ENCODE measurements around the gene CD44.

The CD44 gene

GRCh38 chr11:35267504-35267903 lies 128.5 kb downstream of the CD44 start:
- H3K4me3 ChIP-seq (ENCODE audit: low read depth in 1 of 2, low read length in 2 of 2), result no peak overlapping the region
- DNase-seq (no peak), ATAC-seq (ENCODE audit: insufficient read depth, low read depth) (no peak)
- H3K79me2 ChIP-seq (ENCODE audit: insufficient read depth, low read length), result no peaks in the 10 kb centered on the region
- no peak overlapping the region for H2AFZ ChIP-seq (ENCODE audit: low read depth, low read length)
- H3K4me2 ChIP-seq (ENCODE audit: insufficient read depth, low read length), result no peak overlapping the region
- no peaks in the 10 kb centered on the region for H3K36me3 ChIP-seq (ENCODE audit: insufficient read depth, low read length)
- H3K4me1 ChIP-seq (ENCODE audit: insufficient read depth, low read length), result no peaks in the 10 kb centered on the region
- TF ChIP-seq, protein P1, sequence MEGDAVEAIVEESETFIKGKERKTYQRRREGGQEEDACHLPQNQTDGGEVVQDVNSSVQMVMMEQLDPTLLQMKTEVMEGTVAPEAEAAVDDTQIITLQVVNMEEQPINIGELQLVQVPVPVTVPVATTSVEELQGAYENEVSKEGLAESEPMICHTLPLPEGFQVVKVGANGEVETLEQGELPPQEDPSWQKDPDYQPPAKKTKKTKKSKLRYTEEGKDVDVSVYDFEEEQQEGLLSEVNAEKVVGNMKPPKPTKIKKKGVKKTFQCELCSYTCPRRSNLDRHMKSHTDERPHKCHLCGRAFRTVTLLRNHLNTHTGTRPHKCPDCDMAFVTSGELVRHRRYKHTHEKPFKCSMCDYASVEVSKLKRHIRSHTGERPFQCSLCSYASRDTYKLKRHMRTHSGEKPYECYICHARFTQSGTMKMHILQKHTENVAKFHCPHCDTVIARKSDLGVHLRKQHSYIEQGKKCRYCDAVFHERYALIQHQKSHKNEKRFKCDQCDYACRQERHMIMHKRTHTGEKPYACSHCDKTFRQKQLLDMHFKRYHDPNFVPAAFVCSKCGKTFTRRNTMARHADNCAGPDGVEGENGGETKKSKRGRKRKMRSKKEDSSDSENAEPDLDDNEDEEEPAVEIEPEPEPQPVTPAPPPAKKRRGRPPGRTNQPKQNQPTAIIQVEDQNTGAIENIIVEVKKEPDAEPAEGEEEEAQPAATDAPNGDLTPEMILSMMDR (IDR thresholded peaks at IDR 0.05; ENCODE audit: borderline replicate concordance, extremely low read depth, low read length, poor library complexity, severe bottlenecking), result no peak
- no peak for TF ChIP-seq EZH2 (IDR thresholded peaks at IDR 0.05; ENCODE audit: borderline replicate concordance, low read depth, low read length, severe bottlenecking)
- H4K20me1 ChIP-seq (ENCODE audit: insufficient read depth, low read length), result no peaks in the 10 kb centered on the region
- no peak overlapping the region for H3K27ac ChIP-seq (ENCODE audit: low read length)
- H3K9me3 ChIP-seq (ENCODE audit: insufficient read depth, low read length, severe bottlenecking), result no peaks in the 10 kb centered on the region
- H3K9ac ChIP-seq (ENCODE audit: low read depth, low read length), result no peak overlapping the region
- H3K27me3 ChIP-seq (ENCODE audit: insufficient read depth, low read length, poor library complexity), result no peaks in the 10 kb centered on the region

GRCh38 chr11:35270342-35270741 lies 131.4 kb downstream of the CD44 start:
- Histone ChIP-seq H4K20me1 (ENCODE audit: insufficient read depth, low read length) (no peaks in the 10 kb centered on the region), H3K27me3 (ENCODE audit: insufficient read depth, low read length, poor library complexity) (no peaks in the 10 kb centered on the region), H3K9me3 (ENCODE audit: insufficient read depth, low read length, severe bottlenecking) (no peaks in the 10 kb centered on the region), H3K4me2 (ENCODE audit: insufficient read depth, low read length) (no peak overlapping the region), H2AFZ (ENCODE audit: low read depth, low read length) (no peak overlapping the region), H3K4me1 (ENCODE audit: insufficient read depth, low read length) (no peaks in the 10 kb centered on the region), H3K9ac (ENCODE audit: low read depth, low read length) (no peak overlapping the region), H3K79me2 (ENCODE audit: insufficient read depth, low read length) (no peaks in the 10 kb centered on the region), H3K27ac (ENCODE audit: low read length) (no peak overlapping the region), H3K4me3 (ENCODE audit: low read depth in 1 of 2, low read length in 2 of 2) (no peak overlapping the region), H3K36me3 (ENCODE audit: insufficient read depth, low read length) (no peaks in the 10 kb centered on the region)
- TF ChIP-seq, protein P1 (IDR thresholded peaks at IDR 0.05; ENCODE audit: borderline replicate concordance, extremely low read depth, low read length, poor library complexity, severe bottlenecking), result no peak
- TF ChIP-seq EZH2 (IDR thresholded peaks at IDR 0.05; ENCODE audit: borderline replicate concordance, low read depth, low read length, severe bottlenecking), result no peak
- DNase-seq, result no peak
- ATAC-seq (ENCODE audit: insufficient read depth, low read depth), result no peak

DNA sequence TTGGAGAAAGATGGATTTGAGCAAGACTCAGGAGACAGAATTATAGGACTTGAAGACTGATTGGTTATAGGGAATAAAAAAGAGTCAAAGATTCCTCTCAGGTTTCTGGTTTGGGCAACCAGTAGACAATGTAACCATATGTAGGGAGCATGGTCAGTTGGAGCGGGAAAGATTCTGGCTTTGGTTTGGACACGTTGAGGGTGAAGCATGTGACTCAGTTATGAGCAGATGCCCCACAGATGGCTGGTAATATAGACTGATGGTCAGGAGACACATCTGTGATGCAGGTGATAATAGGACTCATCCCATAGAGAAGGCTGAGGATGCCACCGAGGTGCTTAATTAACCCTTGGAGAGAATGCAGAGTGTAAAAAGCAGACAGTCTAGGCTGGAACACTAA lies 132.1 kb downstream of the CD44 start:
- Histone ChIP-seq H4K20me1 (ENCODE audit: insufficient read depth, low read length) (no peaks in the 10 kb centered on the region), H3K27me3 (ENCODE audit: insufficient read depth, low read length, poor library complexity) (no peaks in the 10 kb centered on the region), H3K36me3 (ENCODE audit: insufficient read depth, low read length) (no peaks in the 10 kb centered on the region), H2AFZ (ENCODE audit: low read depth, low read length) (no peak overlapping the region), H3K4me3 (ENCODE audit: low read depth in 1 of 2, low read length in 2 of 2) (no peak overlapping the region), H3K27ac (ENCODE audit: low read length) (no peak overlapping the region), H3K4me1 (ENCODE audit: insufficient read depth, low read length) (no peaks in the 10 kb centered on the region), H3K9ac (ENCODE audit: low read depth, low read length) (no peak overlapping the region), H3K9me3 (ENCODE audit: insufficient read depth, low read length, severe bottlenecking) (no peaks in the 10 kb centered on the region), H3K4me2 (ENCODE audit: insufficient read depth, low read length) (no peak overlapping the region), H3K79me2 (ENCODE audit: insufficient read depth, low read length) (no peaks in the 10 kb centered on the region)
- ATAC-seq (ENCODE audit: insufficient read depth, low read depth) (no peak), DNase-seq (no peak)
- TF ChIP-seq, protein P1 (IDR thresholded peaks at IDR 0.05; ENCODE audit: borderline replicate concordance, extremely low read depth, low read length, poor library complexity, severe bottlenecking), result no peak
- no peak for TF ChIP-seq EZH2 (IDR thresholded peaks at IDR 0.05; ENCODE audit: borderline replicate concordance, low read depth, low read length, severe bottlenecking)

- no peak overlapping the region for H3K4me3 ChIP-seq (ENCODE audit: low read depth in 1 of 2, low read length in 2 of 2)
- no peak for TF ChIP-seq EZH2 (IDR thresholded peaks at IDR 0.05; ENCODE audit: borderline replicate concordance, low read depth, low read length, severe bottlenecking)
- TF ChIP-seq, protein P1 (IDR thresholded peaks at IDR 0.05; ENCODE audit: borderline replicate concordance, extremely low read depth, low read length, poor library complexity, severe bottlenecking), result no peak
- H3K27ac ChIP-seq (ENCODE audit: low read length), result no peak overlapping the region
- no peak overlapping the region for H3K4me2 ChIP-seq (ENCODE audit: insufficient read depth, low read length)
- H3K27me3 ChIP-seq (ENCODE audit: insufficient read depth, low read length, poor library complexity), result no peaks in the 10 kb centered on the region
- no peaks in the 10 kb centered on the region for H3K9me3 ChIP-seq (ENCODE audit: insufficient read depth, low read length, severe bottlenecking)
- H3K79me2 ChIP-seq (ENCODE audit: insufficient read depth, low read length), result no peaks in the 10 kb centered on the region
- H4K20me1 ChIP-seq (ENCODE audit: insufficient read depth, low read length), result no peaks in the 10 kb centered on the region
- peak; percentile 24; the same call in 1 of the 3 replicates for ATAC-seq (ENCODE audit: insufficient read depth, low read depth)
- no peak overlapping the region for H2AFZ ChIP-seq (ENCODE audit: low read depth, low read length)
- H3K36me3 ChIP-seq (ENCODE audit: insufficient read depth, low read length), result no peaks in the 10 kb centered on the region
- no peaks in the 10 kb centered on the region for H3K4me1 ChIP-seq (ENCODE audit: insufficient read depth, low read length)
- no peak overlapping the region for H3K9ac ChIP-seq (ENCODE audit: low read depth, low read length)
- DNase-seq, result no peak
These were observed 133.5 kb downstream of the CD44 start for GRCh38 chr11:35272391-35272902.

Measured in DND-41 (cell line).